Measurements from ENCODE around the gene SALL3.

SALL3 gene

GRCh38 chr18:78965260-78965659 is 14.4 kb upstream of the SALL3 start:
- ATAC-seq: no peak
- TF ChIP-seq TSHZ2 (CRISPR knock-in tag; IDR thresholded peaks at IDR 0.05) (no peak), PATZ1 (CRISPR knock-in tag; IDR thresholded peaks at IDR 0.05; ENCODE audit: borderline replicate concordance) (no peak)

GRCh38 chr18:78965917-78966792 is 13.5 kb upstream of the SALL3 start:
- no peak for ATAC-seq
- TF ChIP-seq PATZ1 (CRISPR knock-in tag; IDR thresholded peaks at IDR 0.05; ENCODE audit: borderline replicate concordance): no peak
- TF ChIP-seq PPARA (CRISPR knock-in tag; IDR thresholded peaks at IDR 0.05; ENCODE audit: borderline replicate concordance): no peak
- TF ChIP-seq TCF4 (CRISPR knock-in tag; IDR thresholded peaks at IDR 0.05; ENCODE audit: borderline replicate concordance): no peak
- no peak for TF ChIP-seq ESRRG (CRISPR knock-in tag; IDR thresholded peaks at IDR 0.05)
- TF ChIP-seq CSDC2 (CRISPR knock-in tag; IDR thresholded peaks at IDR 0.05): no peak
- TF ChIP-seq GLIS3 (CRISPR knock-in tag; IDR thresholded peaks at IDR 0.05): no peak
- no peak for TF ChIP-seq RARB (CRISPR knock-in tag; IDR thresholded peaks at IDR 0.05)

- no peak for ATAC-seq
- TF ChIP-seq ARNTL (CRISPR knock-in tag; IDR thresholded peaks at IDR 0.05; ENCODE audit: borderline replicate concordance, low read depth): no peak
Observed at GRCh38 chr18:78966793-78967106, 12.9 kb upstream of the SALL3 start.

- no peak for TF ChIP-seq RARB (CRISPR knock-in tag; IDR thresholded peaks at IDR 0.05)
- TF ChIP-seq BACH2 (CRISPR knock-in tag; IDR thresholded peaks at IDR 0.05; ENCODE audit: borderline replicate concordance): no peak
- ATAC-seq: no peak
Observed at GRCh38 chr18:78967692-78968091, 11.9 kb upstream of the SALL3 start.

- no peak for ATAC-seq
- TF ChIP-seq ZFP3 (CRISPR knock-in tag; IDR thresholded peaks at IDR 0.05): no peak
- TF ChIP-seq OSR1 (CRISPR knock-in tag; IDR thresholded peaks at IDR 0.05): no peak
- no peak for TF ChIP-seq ZFP30 (CRISPR knock-in tag; IDR thresholded peaks at IDR 0.05)
- TF ChIP-seq CREB5 (CRISPR knock-in tag; IDR thresholded peaks at IDR 0.05; ENCODE audit: low read depth): no peak
- TF ChIP-seq TSHZ2 (CRISPR knock-in tag; IDR thresholded peaks at IDR 0.05): no peak
- TF ChIP-seq ZNF70 (CRISPR knock-in tag; IDR thresholded peaks at IDR 0.05): no peak
- no peak for TF ChIP-seq BACH2 (CRISPR knock-in tag; IDR thresholded peaks at IDR 0.05; ENCODE audit: borderline replicate concordance)
- TF ChIP-seq PPARA (CRISPR knock-in tag; IDR thresholded peaks at IDR 0.05; ENCODE audit: borderline replicate concordance): no peak
- TF ChIP-seq POU6F1 (CRISPR knock-in tag; IDR thresholded peaks at IDR 0.05; ENCODE audit: borderline replicate concordance, low read depth): no peak
- TF ChIP-seq ISL1 (CRISPR knock-in tag; IDR thresholded peaks at IDR 0.05): no peak
- no peak for TF ChIP-seq TOX (CRISPR knock-in tag; IDR thresholded peaks at IDR 0.05; ENCODE audit: borderline replicate concordance)
- no peak for TF ChIP-seq ZC3H10 (CRISPR knock-in tag; IDR thresholded peaks at IDR 0.05)
- no peak for TF ChIP-seq SNAI2 (CRISPR knock-in tag; IDR thresholded peaks at IDR 0.05)
- TF ChIP-seq ZNF565 (CRISPR knock-in tag; conservative IDR thresholded peaks at IDR 0.05; ENCODE audit: low read depth): no peak
Observed at GRCh38 chr18:78969574-78970315, 9.9 kb upstream of the SALL3 start.
